ENCODE data around the gene HSF5. TPM values are rescaled to one million over a fixed set of nuclear protein-coding genes. Genes with fewer than 3 reads are reported as not detected.
A peak's percentile ranks its signal among the peaks of the same experiment; 100 is the strongest.
"Not testable (repeated sequence)": the region's sequence is repeated elsewhere in the genome, so short reads cannot be mapped to it uniquely, and the experiment has no call there.

Gene HSF5
- total and polyA plus RNA-seq, 2 donors (not counting 1 experiment from before 2014, with no cell fraction given) = 2.2 to 5.1 TPM

GRCh38 chr17:58504826-58505351 is 16.7 kb upstream of the HSF5 start:
- Mint-ChIP-seq H3K27me3 (no peaks in the 10 kb centered on the region), H3K27ac (peak overlapping the region; percentile 99), H3K4me3 (peak overlapping the region; percentile 68), H3K4me1 (peaks cover 26% of the 10 kb centered on the region), H3K9me3 (ENCODE audit: insufficient read depth) (no peaks in the 10 kb centered on the region)
- H3K4me1 ChIP-seq (ENCODE audit: control insufficient read depth in 2 of 2, insufficient read depth in 2 of 2, low read length in 2 of 2) = peaks cover 20 to 25% of the 10 kb centered on the region in 2 donors
- H3K4me3 ChIP-seq (ENCODE audit: control extremely low read depth in 1 of 5, extremely low read depth in 1 of 5, insufficient read depth in 1 of 5, low read depth in 2 of 5, low read length in 4 of 5) = peak overlapping the region in 2 of 5 experiments; percentile 6 to 47
- peak; percentile 93 for ATAC-seq (ENCODE audit: low read depth)
- no peak for TF ChIP-seq EZH2 (IDR thresholded peaks at IDR 0.05; ENCODE audit: borderline replicate concordance, insufficient read depth, low read depth, low read length, poor library complexity, severe bottlenecking)
- TF ChIP-seq, protein P1, sequence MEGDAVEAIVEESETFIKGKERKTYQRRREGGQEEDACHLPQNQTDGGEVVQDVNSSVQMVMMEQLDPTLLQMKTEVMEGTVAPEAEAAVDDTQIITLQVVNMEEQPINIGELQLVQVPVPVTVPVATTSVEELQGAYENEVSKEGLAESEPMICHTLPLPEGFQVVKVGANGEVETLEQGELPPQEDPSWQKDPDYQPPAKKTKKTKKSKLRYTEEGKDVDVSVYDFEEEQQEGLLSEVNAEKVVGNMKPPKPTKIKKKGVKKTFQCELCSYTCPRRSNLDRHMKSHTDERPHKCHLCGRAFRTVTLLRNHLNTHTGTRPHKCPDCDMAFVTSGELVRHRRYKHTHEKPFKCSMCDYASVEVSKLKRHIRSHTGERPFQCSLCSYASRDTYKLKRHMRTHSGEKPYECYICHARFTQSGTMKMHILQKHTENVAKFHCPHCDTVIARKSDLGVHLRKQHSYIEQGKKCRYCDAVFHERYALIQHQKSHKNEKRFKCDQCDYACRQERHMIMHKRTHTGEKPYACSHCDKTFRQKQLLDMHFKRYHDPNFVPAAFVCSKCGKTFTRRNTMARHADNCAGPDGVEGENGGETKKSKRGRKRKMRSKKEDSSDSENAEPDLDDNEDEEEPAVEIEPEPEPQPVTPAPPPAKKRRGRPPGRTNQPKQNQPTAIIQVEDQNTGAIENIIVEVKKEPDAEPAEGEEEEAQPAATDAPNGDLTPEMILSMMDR (IDR thresholded peaks at IDR 0.05) = no peak
- H3K9ac ChIP-seq (ENCODE audit: low read length) = peak overlapping the region; percentile 46
- H3K27ac ChIP-seq (ENCODE audit: low read length in 2 of 2) = peak overlapping the region; percentile 91 to 92
- H3K79me2 ChIP-seq (ENCODE audit: control insufficient read depth, insufficient read depth, low read length) = peaks cover 28% of the 10 kb centered on the region
- ChIA-PET POLR2A (interaction anchor here (0.6 to 2.2 kb wide), 6 partner anchors 9 to 173 kb away, joined by 3 to 19 read pairs (median 5); partner anchors contain the start of genes HSF5, MTMR4 and SUPT4H1), CTCF (interaction anchor here (0.6 to 3.5 kb wide), 13 partner anchors 10 to 500 kb away, joined by 3 to 25 read pairs (median 4); partner anchors contain the start of genes HSF5, MTMR4 and SRSF1)
- no peaks in the 10 kb centered on the region for H3K9me3 ChIP-seq (ENCODE audit: control extremely low read depth in 1 of 3, control insufficient read depth in 2 of 3, insufficient read depth in 1 of 3, low read length in 2 of 3)
- peak overlapping the region; percentile 62 for H3K4me2 ChIP-seq (replicated peaks; ENCODE audit: low read depth, low read length, poor library complexity, severe bottlenecking)
- 72% methylated on average over 7 of the region's 11 CpGs for WGBS (ENCODE audit: insufficient coverage)
- H3K36me3 ChIP-seq (replicated peaks in 1 of 2; ENCODE audit: control extremely low read depth in 1 of 2, control insufficient read depth in 1 of 2, extremely low read depth in 1 of 2, insufficient read depth in 2 of 2, low read length in 1 of 2) = peaks cover 15 to 75% of the 10 kb centered on the region in 2 experiments
- intact Hi-C loops (cut with micrococcal nuclease) = loop anchor here (1.0 kb wide), 2 partner anchors 9 to 18 kb away; partner anchors contain the start of gene MTMR4
- H2AFZ ChIP-seq (ENCODE audit: insufficient read depth, low read depth, low read length, poor library complexity, severe bottlenecking) = peak overlapping the region; percentile 79
- no peaks in the 10 kb centered on the region for H3K27me3 ChIP-seq (replicated peaks in 1 of 4; ENCODE audit: control extremely low read depth in 1 of 4, control insufficient read depth in 3 of 4, insufficient read depth in 4 of 4, low read length in 3 of 4)
- DNase-seq = peak; percentile 88
- H4K20me1 ChIP-seq (ENCODE audit: control insufficient read depth, insufficient read depth, low read length, poor library complexity, severe bottlenecking) = no peaks in the 10 kb centered on the region

GRCh38 chr17:58503866-58504265 is 15.7 kb upstream of the HSF5 start:
- Histone ChIP-seq H3K27me3 (replicated peaks in 1 of 4; ENCODE audit: control extremely low read depth in 1 of 4, control insufficient read depth in 3 of 4, insufficient read depth in 4 of 4, low read length in 3 of 4) (no peaks in the 10 kb centered on the region), H3K4me1 (ENCODE audit: control insufficient read depth in 2 of 2, insufficient read depth in 2 of 2, low read length in 2 of 2) (peaks cover 20 to 25% of the 10 kb centered on the region in 2 donors), H3K9ac (ENCODE audit: low read length) (no peak overlapping the region), H4K20me1 (ENCODE audit: control insufficient read depth, insufficient read depth, low read length, poor library complexity, severe bottlenecking) (no peaks in the 10 kb centered on the region), H3K4me3 (ENCODE audit: control extremely low read depth in 1 of 5, extremely low read depth in 1 of 5, insufficient read depth in 1 of 5, low read depth in 2 of 5, low read length in 4 of 5) (no peak overlapping the region), H3K36me3 (replicated peaks in 1 of 2; ENCODE audit: control extremely low read depth in 1 of 2, control insufficient read depth in 1 of 2, extremely low read depth in 1 of 2, insufficient read depth in 2 of 2, low read length in 1 of 2) (peaks cover 14 to 68% of the 10 kb centered on the region in 2 experiments), H3K27ac (ENCODE audit: low read length in 2 of 2) (peak overlapping the region in 1 of 2 donors; percentile 92), H2AFZ (ENCODE audit: insufficient read depth, low read depth, low read length, poor library complexity, severe bottlenecking) (no peak overlapping the region), H3K79me2 (ENCODE audit: control insufficient read depth, insufficient read depth, low read length) (peaks cover 35% of the 10 kb centered on the region), H3K4me2 (replicated peaks; ENCODE audit: low read depth, low read length, poor library complexity, severe bottlenecking) (peak overlapping the region; percentile 62), H3K9me3 (ENCODE audit: control extremely low read depth in 1 of 3, control insufficient read depth in 2 of 3, insufficient read depth in 1 of 3, low read length in 2 of 3) (no peaks in the 10 kb centered on the region)
- ChIA-PET POLR2A (no interaction called here), CTCF (interaction anchor here (1.0 to 3.5 kb wide), 4 partner anchors 11 to 186 kb away, joined by 4 to 25 read pairs (median 12); partner anchors contain the start of genes HSF5 and MTMR4)
- intact Hi-C loops (cut with micrococcal nuclease) = loop anchor here (1.0 kb wide), 1 partner anchor 17 kb away; no protein-coding TSS in a partner anchor
- Mint-ChIP-seq H3K27me3 (no peaks in the 10 kb centered on the region), H3K4me1 (peaks cover 26% of the 10 kb centered on the region), H3K4me3 (peak overlapping the region; percentile 54), H3K27ac (peak overlapping the region; percentile 99), H3K9me3 (ENCODE audit: insufficient read depth) (no peaks in the 10 kb centered on the region)
- WGBS (ENCODE audit: insufficient coverage) = 93% methylated on average over 5 of the region's 8 CpGs
- ATAC-seq (ENCODE audit: low read depth) (no peak), DNase-seq (no peak)
- TF ChIP-seq EZH2 (IDR thresholded peaks at IDR 0.05; ENCODE audit: borderline replicate concordance, insufficient read depth, low read depth, low read length, poor library complexity, severe bottlenecking) = no peak
- TF ChIP-seq, protein P1 (IDR thresholded peaks at IDR 0.05) = no peak

GRCh38 chr17:58503134-58503533 is 14.9 kb upstream of the HSF5 start:
- ChIA-PET POLR2A (interaction anchor here (0.7 kb wide), 1 partner anchor 171 kb away, joined by 4 read pairs; no protein-coding TSS in a partner anchor), CTCF (interaction anchor here (3.0 kb wide), 1 partner anchor 15 kb away, joined by 25 read pairs; the partner anchor contains the start of gene HSF5)
- ATAC-seq (ENCODE audit: low read depth); H3K27ac ChIP-seq (ENCODE audit: low read length in 2 of 2); H3K27ac Mint-ChIP-seq; H3K4me3 Mint-ChIP-seq; H3K4me2 ChIP-seq (replicated peaks; ENCODE audit: low read depth, low read length, poor library complexity, severe bottlenecking); H4K20me1 ChIP-seq (ENCODE audit: control insufficient read depth, insufficient read depth, low read length, poor library complexity, severe bottlenecking); H3K4me3 ChIP-seq (ENCODE audit: control extremely low read depth in 1 of 5, extremely low read depth in 1 of 5, insufficient read depth in 1 of 5, low read depth in 2 of 5, low read length in 4 of 5); H3K9ac ChIP-seq (ENCODE audit: low read length); H3K27me3 ChIP-seq (replicated peaks in 1 of 4; ENCODE audit: control extremely low read depth in 1 of 4, control insufficient read depth in 3 of 4, insufficient read depth in 4 of 4, low read length in 3 of 4); DNase-seq; H2AFZ ChIP-seq (ENCODE audit: insufficient read depth, low read depth, low read length, poor library complexity, severe bottlenecking); H3K27me3 Mint-ChIP-seq; H3K9me3 Mint-ChIP-seq (ENCODE audit: insufficient read depth); H3K9me3 ChIP-seq (ENCODE audit: control extremely low read depth in 1 of 3, control insufficient read depth in 2 of 3, insufficient read depth in 1 of 3, low read length in 2 of 3); intact Hi-C loops (cut with micrococcal nuclease): not testable (repeated sequence)
- H3K4me1 Mint-ChIP-seq = peaks cover 27% of the 10 kb centered on the region
- Histone ChIP-seq H3K36me3 (replicated peaks in 1 of 2; ENCODE audit: control extremely low read depth in 1 of 2, control insufficient read depth in 1 of 2, extremely low read depth in 1 of 2, insufficient read depth in 2 of 2, low read length in 1 of 2) (peaks cover 12 to 66% of the 10 kb centered on the region in 2 experiments), H3K79me2 (ENCODE audit: control insufficient read depth, insufficient read depth, low read length) (peaks cover 33% of the 10 kb centered on the region), H3K4me1 (ENCODE audit: control insufficient read depth in 2 of 2, insufficient read depth in 2 of 2, low read length in 2 of 2) (peaks cover 20 to 25% of the 10 kb centered on the region in 2 donors)
- WGBS (ENCODE audit: insufficient coverage) = 98% methylated on average over 6 of the region's 6 CpGs
